AG04449 (cell line): ENCODE measurements around the gene BBOX1.

ENCODE experiments used
- CTCF ChIA-PET: fragments of 350-600 bp; formaldehyde crosslinking; extraction: SDS; loops from one replicate; lab custom pipeline; 2021; ENCODE audit warnings: antibody characterized with exemption; lab: Yijun Ruan, JAX
- POLR2A ChIA-PET: fragments of 400-600, 350-600 bp; formaldehyde crosslinking; extraction: SDS; loops from one replicate; lab custom pipeline; 2020; ENCODE audit warnings: antibody characterized with exemption, inconsistent platforms; lab: Yijun Ruan, JAX
- DNase-seq: peaks from one replicate; pipeline ENCODE4 v3.0.0-alpha.2; 2010; ENCODE audit warnings: low read depth, low spot score
- H3K4me3 ChIP-seq: 2 replicates; pipeline ENCODE4 v1.5.1; 2011; ENCODE audit warnings: low read depth, mild to moderate bottlenecking, control low read depth, low read length
- TF ChIP-seq, protein P1 (sequence below): IDR thresholded peaks from one replicate; pipeline ENCODE4 v1.5.1; 2011; ENCODE audit warnings: mild to moderate bottlenecking, moderate library complexity, low read length, control low read depth, inconsistent platforms; ENCODE audit not compliant: insufficient read depth; ENCODE audit errors: missing control alignments

BBOX1 gene

DNA sequence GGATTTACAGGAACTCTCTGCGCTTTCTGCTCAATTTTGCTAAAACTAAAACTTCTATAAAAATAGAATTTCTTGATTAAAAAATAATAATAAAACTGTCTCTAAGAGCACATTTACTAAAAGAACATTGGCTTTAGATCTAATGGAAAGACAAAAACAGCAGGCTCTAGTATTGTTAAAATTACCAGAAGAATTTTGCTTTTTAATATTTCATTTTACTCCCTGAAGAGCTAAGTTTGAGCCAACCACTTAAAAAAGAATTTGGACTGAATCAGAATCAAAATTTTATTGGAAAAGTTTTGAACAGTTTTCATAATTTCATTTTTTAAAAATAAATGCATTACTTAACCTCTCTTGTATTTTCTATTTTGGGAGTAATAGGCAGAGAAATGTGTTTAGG lies 107.3 kb downstream of the BBOX1 start:
- TF ChIP-seq, protein P1, sequence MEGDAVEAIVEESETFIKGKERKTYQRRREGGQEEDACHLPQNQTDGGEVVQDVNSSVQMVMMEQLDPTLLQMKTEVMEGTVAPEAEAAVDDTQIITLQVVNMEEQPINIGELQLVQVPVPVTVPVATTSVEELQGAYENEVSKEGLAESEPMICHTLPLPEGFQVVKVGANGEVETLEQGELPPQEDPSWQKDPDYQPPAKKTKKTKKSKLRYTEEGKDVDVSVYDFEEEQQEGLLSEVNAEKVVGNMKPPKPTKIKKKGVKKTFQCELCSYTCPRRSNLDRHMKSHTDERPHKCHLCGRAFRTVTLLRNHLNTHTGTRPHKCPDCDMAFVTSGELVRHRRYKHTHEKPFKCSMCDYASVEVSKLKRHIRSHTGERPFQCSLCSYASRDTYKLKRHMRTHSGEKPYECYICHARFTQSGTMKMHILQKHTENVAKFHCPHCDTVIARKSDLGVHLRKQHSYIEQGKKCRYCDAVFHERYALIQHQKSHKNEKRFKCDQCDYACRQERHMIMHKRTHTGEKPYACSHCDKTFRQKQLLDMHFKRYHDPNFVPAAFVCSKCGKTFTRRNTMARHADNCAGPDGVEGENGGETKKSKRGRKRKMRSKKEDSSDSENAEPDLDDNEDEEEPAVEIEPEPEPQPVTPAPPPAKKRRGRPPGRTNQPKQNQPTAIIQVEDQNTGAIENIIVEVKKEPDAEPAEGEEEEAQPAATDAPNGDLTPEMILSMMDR, result no peak
- CTCF ChIA-PET, result interaction anchor here (1.2 to 6.8 kb wide), 3 partner anchors 11 to 392 kb away, joined by 3 to 52 read pairs (median 5); no protein-coding TSS in a partner anchor
- POLR2A ChIA-PET, result no interaction called here

DNA sequence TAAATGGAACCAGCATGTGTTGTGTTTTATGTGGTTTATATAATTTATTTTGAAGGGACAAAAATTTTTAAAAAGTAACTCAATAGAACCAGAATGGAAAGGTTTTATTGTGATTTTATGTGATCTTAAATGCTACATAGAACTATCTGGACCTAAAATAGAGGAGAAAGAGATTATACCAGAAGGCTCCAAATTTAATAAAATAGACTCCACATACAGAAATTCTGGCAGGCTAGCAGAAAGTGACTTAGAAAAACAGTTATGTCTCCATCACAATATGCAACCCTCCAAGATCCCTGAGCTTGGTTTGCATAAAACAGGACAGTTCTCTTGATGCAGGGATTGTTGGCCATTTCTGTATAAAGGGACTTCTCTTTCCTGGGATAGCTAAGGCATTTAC lies 107.9 kb downstream of the BBOX1 start:
- no peak overlapping the region for H3K4me3 ChIP-seq
- TF ChIP-seq, protein P1, result no peak
- ChIA-PET CTCF (interaction anchor here (1.2 to 6.8 kb wide), 2 partner anchors 11 to 393 kb away, joined by 3 to 52 read pairs; no protein-coding TSS in a partner anchor), POLR2A (no interaction called here)
- DNase-seq, result no peak

More for the DNA sequence above, 107.3 kb downstream of the BBOX1 start:
- H3K4me3 ChIP-seq, result no peak overlapping the region
- no peak for DNase-seq

DNA sequence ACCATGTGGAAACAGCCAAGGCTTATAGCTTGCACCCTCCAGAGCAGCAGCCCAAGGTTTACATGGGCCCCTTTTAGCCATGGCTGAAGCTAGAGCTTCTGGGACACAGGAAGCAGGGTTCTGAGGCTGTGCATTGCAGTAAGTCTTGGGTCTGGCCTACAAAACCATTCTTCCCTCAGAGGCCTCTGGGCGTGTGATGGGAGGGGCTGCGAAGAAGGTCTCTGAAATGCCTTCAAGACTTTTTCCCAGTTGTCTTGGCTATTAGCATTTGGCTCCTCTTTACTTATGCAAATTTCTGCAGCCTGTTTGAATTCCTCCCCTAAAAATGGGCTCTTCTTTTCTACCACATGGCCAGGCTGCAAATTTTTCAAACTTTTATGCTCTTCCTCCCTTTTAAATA lies 109.5 kb downstream of the BBOX1 start:
- TF ChIP-seq, protein P1, result no peak
- POLR2A ChIA-PET, result no interaction called here
- no peak overlapping the region for H3K4me3 ChIP-seq
- no peak for DNase-seq
- CTCF ChIA-PET, result interaction anchor here (0.8 to 6.8 kb wide), 2 partner anchors 9 to 349 kb away, joined by 3 to 52 read pairs; no protein-coding TSS in a partner anchor

DNA sequence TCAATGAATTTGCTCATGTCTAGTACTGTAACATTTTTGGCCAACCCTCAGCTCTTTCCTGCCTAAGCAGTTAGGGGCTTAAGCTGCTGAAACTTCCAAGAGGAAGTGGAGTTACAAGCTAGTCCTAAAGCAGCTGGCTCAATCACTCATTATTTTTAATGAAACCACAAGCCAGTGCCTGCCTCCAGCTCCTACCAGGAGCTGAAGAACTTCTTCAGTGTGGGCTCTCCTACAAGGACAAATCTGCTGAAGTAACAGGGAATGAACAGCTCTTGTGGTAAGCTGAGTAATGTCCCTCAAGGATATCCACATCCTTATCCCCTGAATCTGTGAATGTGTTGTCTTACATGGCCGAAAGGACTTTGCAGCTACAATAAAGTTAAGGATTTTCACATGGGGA lies 112.5 kb downstream of the BBOX1 start:
- POLR2A ChIA-PET, result interaction anchor here (0.6 kb wide), 1 partner anchor 156 kb away, joined by 3 read pairs; no protein-coding TSS in a partner anchor
- TF ChIP-seq, protein P1, result no peak
- H3K4me3 ChIP-seq, result no peak overlapping the region
- CTCF ChIA-PET, result interaction anchor here (0.8 to 1.7 kb wide), 7 partner anchors 9 to 868 kb away, joined by 3 to 8 read pairs (median 4); no protein-coding TSS in a partner anchor
- DNase-seq, result no peak

DNA sequence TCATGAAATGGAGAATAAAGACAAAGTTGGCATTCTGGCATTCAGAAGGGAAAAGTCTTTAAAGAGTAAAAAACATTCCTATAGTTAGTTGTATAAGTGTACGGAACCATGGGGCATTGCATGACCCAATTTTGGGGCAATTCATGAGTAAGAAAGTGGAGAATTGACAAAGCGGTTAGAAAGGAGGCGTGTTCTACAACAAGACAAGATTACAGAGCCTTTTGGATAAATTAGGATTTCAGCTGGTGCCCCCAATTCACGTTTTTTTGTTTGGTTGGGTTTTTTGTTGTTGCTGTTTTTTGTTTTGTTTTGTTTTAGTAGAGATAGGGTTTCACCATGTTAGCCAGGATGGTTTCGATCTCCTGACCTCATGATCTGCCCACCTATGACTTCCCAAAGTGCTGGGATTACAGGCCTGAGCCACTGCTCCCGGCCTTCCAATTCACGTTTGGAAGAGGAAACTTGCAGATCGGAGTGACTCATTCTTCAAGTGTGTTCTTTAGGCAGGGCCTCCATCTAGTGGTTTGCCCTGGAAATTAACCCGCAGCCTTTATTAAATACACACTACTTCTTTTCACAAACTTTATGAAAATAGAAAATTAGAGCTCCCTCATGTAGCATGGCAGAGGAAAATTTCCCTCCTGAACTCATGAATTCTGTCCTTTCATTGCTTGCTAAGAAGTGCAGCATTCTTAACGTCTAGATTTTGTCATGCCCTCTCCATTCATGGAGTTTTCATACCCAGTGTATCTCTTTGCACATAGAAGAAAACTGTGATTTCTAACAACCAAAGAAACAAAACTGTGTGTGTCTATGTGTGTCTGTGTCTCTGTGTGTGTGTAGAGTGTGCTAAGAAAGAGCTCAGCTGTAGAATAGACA lies 118.1 kb downstream of the BBOX1 start:
- ChIA-PET POLR2A (interaction anchor here (0.6 to 1.6 kb wide), 2 partner anchors 165 to 211 kb away, joined by 3 read pairs; partner anchors contain the start of gene FIBIN), CTCF (interaction anchor here (0.6 to 5.6 kb wide), 92 partner anchors 9 to 1176 kb away, joined by 3 to 70 read pairs (median 4); partner anchors contain the start of gene BBOX1)
- TF ChIP-seq, protein P1, result peak; percentile 64
- no peak overlapping the region for H3K4me3 ChIP-seq
- DNase-seq, result peak; percentile 46

DNA sequence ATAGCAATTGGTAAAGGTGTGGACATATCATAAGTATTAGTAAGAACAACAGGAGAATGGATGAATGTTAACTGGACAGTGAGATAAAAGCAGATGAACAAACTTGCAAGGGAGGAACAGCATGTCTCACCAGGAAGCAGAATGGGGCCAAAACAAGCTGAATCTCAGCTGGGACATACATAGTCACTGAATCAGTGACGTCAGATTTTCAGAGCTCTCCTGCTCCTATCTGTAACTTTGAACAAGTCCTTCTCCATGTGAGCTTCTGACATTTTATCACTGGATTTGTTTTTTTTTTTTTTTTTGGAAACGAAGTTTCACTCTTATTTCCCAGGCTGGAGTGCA lies 118.7 kb downstream of the BBOX1 start:
- no peak overlapping the region for H3K4me3 ChIP-seq
- no peak for DNase-seq
- TF ChIP-seq, protein P1, result no peak
- CTCF ChIA-PET, result interaction anchor here (0.6 to 5.6 kb wide), 79 partner anchors 8 to 1177 kb away, joined by 3 to 70 read pairs (median 4); partner anchors contain the start of gene BBOX1
- POLR2A ChIA-PET, result no interaction called here
